Gastroesophageal sphincter (tissue), 4 donors: ENCODE measurements around the gene SIGLEC14. TPM values are rescaled to one million over a fixed set of nuclear protein-coding genes. Genes with fewer than 3 reads are reported as not detected.

Experiments
- ATAC-seq: fragments of 150-250 bp; one replicate; pipeline ENCODE4 v1.9.1; 2016; ENCODE audit warnings: mild to moderate bottlenecking, moderate library complexity
- H3K27ac ChIP-seq, 4 donors: fragments of 200-600 bp; sonication (generic) in 3 of 4; 1 replicate in 3 of 4; 2 replicates in 1 of 4; pipeline ENCODE4 v1.5.1; 2016 to 2019
- H3K27me3 ChIP-seq: fragments of 200-600 bp; sonication (generic); one replicate; pipeline ENCODE4 v1.5.1; 2019
- H3K36me3 ChIP-seq, 2 donors: fragments of 200-600 bp; sonication (generic); one replicate each; pipeline ENCODE4 v1.5.1; 2019; ENCODE audit warnings: control low read depth in 1 of 2
- H3K4me1 ChIP-seq, 3 donors: fragments of 200-600 bp; sonication (generic); 1 replicate in 2 of 3; 2 replicates in 1 of 3; pipeline ENCODE4 v1.5.1; 2016 to 2019; ENCODE audit warnings: control low read depth in 2 of 3
- H3K4me3 ChIP-seq, 2 donors: fragments of 200-600 bp; sonication (generic); one replicate each; pipeline ENCODE4 v1.5.1; 2019; ENCODE audit warnings: mild to moderate bottlenecking in 1 of 2, moderate library complexity in 1 of 2
- H3K9me3 ChIP-seq, 3 donors: fragments of 200-600 bp; sonication (generic); one replicate each; pipeline ENCODE4 v1.5.1; 2017 to 2019; ENCODE audit warnings: control low read depth in 2 of 3
- CTCF ChIP-seq, 4 experiments: fragments of 200-600 bp in 2 of 4; fragments of 450-650 bp in 2 of 4; sonication (generic) in 1 of 4; IDR thresholded peaks; one replicate each; pipeline ENCODE4 v1.5.1; 2017 to 2019; ENCODE audit warnings: antibody characterized with exemption in 4 of 4, mild to moderate bottlenecking in 2 of 4, moderate library complexity in 2 of 4
- EP300 ChIP-seq: sonication (generic); formaldehyde crosslinking; IDR thresholded peaks from one replicate; pipeline ENCODE4 v1.6.1; 2017; ENCODE audit warnings: antibody characterized with exemption, mild to moderate bottlenecking
- POLR2A ChIP-seq, 2 donors: fragments of 450-650 bp; IDR thresholded peaks; one replicate each; pipeline ENCODE4 v1.6.1; 2017; ENCODE audit warnings: antibody characterized with exemption in 2 of 2, mild to moderate bottlenecking in 2 of 2, moderate library complexity in 1 of 2
- POLR2AphosphoS5 ChIP-seq: sonication (generic); formaldehyde crosslinking; IDR thresholded peaks from one replicate; pipeline ENCODE4 v1.6.1; 2017; ENCODE audit warnings: antibody characterized with exemption
- WGBS, 2 donors: methylation state at CpG; one replicate each; pipeline ENCODE4 v1.1.5; 2018; ENCODE audit warnings: low coverage in 1 of 2; 5-methylcytosine and 5-hydroxymethylcytosine counted together
- total RNA-seq, 4 donors: library from RNA; depleted of rRNA; stranded (reverse); fragments of >200 nt; gene quantifications; one replicate each; pipeline ENCODE4 v1.1.0, GENCODE V29; 2016

The SIGLEC14 gene
- total RNA-seq, 4 donors from 2014 or later = 0.73 to 8.6 (median 1.4) TPM; not detected in 1

DNA sequence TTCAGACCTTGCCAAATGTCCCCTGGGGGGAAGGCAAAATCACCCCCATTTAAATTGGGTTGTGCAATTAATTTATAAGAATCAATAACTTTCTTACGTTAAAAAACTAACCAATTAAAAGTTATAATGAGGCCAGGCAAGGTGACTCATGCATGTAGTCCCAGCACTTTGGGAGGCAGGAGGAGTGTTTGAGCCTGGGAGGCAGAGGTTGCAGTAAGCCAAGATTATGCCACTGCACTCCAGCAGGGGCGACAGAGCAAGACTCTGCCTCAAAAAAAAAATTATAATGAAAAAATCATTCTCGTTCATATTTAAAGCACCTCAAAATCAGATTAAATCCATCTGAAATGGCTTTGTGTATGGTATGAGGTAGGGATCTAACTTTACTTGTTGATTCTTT, 18.4 kb upstream of the SIGLEC14 start:
- H3K4me3 ChIP-seq = no peak overlapping the region
- ATAC-seq = no peak
- 57 to 60% methylated on average over 3 of the region's 3 CpGs for WGBS, 2 donors

GRCh38 chr19:51664131-51664530, 17.5 kb upstream of the SIGLEC14 start:
- 20 to 45% methylated on average over 1 of the region's 1 CpG for WGBS, 2 donors
- Histone ChIP-seq H3K4me1 (no peaks in the 10 kb centered on the region), H3K27me3 (peaks cover 43% of the 10 kb centered on the region), H3K27ac (no peak overlapping the region), H3K4me3 (no peak overlapping the region), H3K36me3 (no peaks in the 10 kb centered on the region), H3K9me3 (peaks cover 0 to 8% (median 0%) of the 10 kb centered on the region in 3 donors)
- ATAC-seq = no peak
- no peak for TF ChIP-seq CTCF (IDR thresholded peaks at IDR 0.05)
- TF ChIP-seq POLR2A (IDR thresholded peaks at IDR 0.05) = no peak
- TF ChIP-seq POLR2AphosphoS5 = no peak
- no peak for TF ChIP-seq EP300

More for the DNA sequence above, 18.4 kb upstream of the SIGLEC14 start:
- no peaks in the 10 kb centered on the region for H3K4me1 ChIP-seq
- peaks cover 43% of the 10 kb centered on the region for H3K27me3 ChIP-seq
- no peak overlapping the region for H3K27ac ChIP-seq
- TF ChIP-seq POLR2A (IDR thresholded peaks at IDR 0.05) (no peak), EP300 (no peak), POLR2AphosphoS5 (no peak), CTCF (IDR thresholded peaks at IDR 0.05) (no peak)
- H3K36me3 ChIP-seq = no peaks in the 10 kb centered on the region
- peaks cover 0 to 8% (median 0%) of the 10 kb centered on the region in 3 donors for H3K9me3 ChIP-seq

DNA sequence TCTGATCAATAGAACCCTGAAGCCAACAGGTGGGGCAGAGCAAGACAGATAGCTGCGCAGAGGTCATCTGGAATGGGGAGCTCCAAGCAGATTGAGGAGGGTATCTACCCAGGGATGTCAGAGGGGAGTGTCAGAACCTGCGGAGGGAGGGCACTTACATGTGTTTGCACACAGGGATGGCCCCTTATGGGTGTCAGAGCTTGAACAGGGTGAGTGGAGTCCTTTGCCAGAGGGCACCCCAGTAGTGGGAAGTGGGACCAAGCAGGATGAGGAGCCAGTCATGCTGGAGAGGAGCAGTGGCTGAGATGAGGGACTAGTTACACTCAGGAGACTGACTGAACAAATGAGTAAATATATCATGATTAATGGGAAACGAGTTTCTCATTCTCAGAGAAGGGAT, 17.0 kb upstream of the SIGLEC14 start:
- TF ChIP-seq EP300 (no peak), POLR2AphosphoS5 (no peak)
- H3K4me1 ChIP-seq = no peaks in the 10 kb centered on the region
- no peaks in the 10 kb centered on the region for H3K36me3 ChIP-seq
- H3K27me3 ChIP-seq = peaks cover 43% of the 10 kb centered on the region
- 0 to 20% methylated on average over 1 of the region's 3 CpGs for WGBS, 2 donors
- peaks cover 0 to 8% (median 0%) of the 10 kb centered on the region in 3 donors for H3K9me3 ChIP-seq
- no peak for ATAC-seq
- no peak overlapping the region for H3K4me3 ChIP-seq
- no peak overlapping the region for H3K27ac ChIP-seq

DNA sequence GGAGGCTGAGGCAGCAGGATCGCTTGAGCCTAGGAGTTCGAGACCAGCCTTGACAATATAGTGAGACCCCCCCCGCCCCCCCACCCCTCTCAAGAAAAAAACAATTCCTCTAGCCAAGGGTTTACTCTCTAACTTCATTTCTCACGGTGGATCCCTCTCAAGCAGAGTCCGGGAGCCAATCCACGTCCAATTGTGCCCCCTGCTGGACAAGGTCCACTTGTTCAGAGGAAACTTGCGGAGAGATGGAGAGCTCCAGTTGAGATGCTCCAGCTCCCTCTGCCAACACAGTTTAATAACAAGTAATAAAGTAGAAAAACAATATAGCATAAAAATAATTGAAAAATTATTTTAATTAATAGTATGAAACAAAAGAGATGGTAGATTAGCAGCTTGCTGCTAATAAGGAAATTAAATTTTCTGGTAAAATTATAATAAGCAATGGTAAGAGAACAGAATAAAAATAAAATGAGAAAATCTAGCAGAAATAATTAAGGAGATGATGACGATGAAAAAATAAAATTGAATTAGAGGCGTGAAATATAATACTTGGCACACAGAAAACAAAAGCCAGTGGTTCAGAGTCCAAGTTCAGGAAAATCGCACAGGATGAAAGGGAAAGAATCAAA, 14.5 kb upstream of the SIGLEC14 start:
- H3K4me1 ChIP-seq = peaks cover 0 to 10% (median 0%) of the 10 kb centered on the region in 3 donors
- no peaks in the 10 kb centered on the region for H3K36me3 ChIP-seq
- H3K9me3 ChIP-seq = peaks cover 0 to 8% (median 0%) of the 10 kb centered on the region in 3 donors
- ATAC-seq = no peak
- WGBS, 2 donors = 13 to 40% methylated on average over 3 to 7 of the region's 10 CpGs
- H3K27ac ChIP-seq = no peak overlapping the region
- H3K27me3 ChIP-seq = peaks cover 43% of the 10 kb centered on the region
- TF ChIP-seq CTCF (IDR thresholded peaks at IDR 0.05) = peak; percentile 35 to 60 (median 46)
- no peak for TF ChIP-seq POLR2A (IDR thresholded peaks at IDR 0.05)
- TF ChIP-seq POLR2AphosphoS5 = no peak
- no peak for TF ChIP-seq EP300
- H3K4me3 ChIP-seq = no peak overlapping the region

GRCh38 chr19:51654783-51655182, 8.2 kb upstream of the SIGLEC14 start:
- H3K27me3 ChIP-seq = peaks cover 28% of the 10 kb centered on the region
- no peak for ATAC-seq
- H3K4me3 ChIP-seq = no peak overlapping the region
- H3K4me1 ChIP-seq = peaks cover 0 to 10% (median 0%) of the 10 kb centered on the region in 3 donors
- TF ChIP-seq POLR2A (IDR thresholded peaks at IDR 0.05) (no peak), CTCF (IDR thresholded peaks at IDR 0.05) (no peak), EP300 (no peak), POLR2AphosphoS5 (no peak)
- WGBS, 2 donors = 47 to 70% methylated on average over 3 to 4 of the region's 4 CpGs
- no peaks in the 10 kb centered on the region for H3K36me3 ChIP-seq
- no peak overlapping the region for H3K27ac ChIP-seq
- no peaks in the 10 kb centered on the region for H3K9me3 ChIP-seq
